Endometrial microvascular endothelial cells (primary cell): Measurements from ENCODE around the gene PITX3. TPM values are rescaled to one million over a fixed set of nuclear protein-coding genes. Genes with fewer than 3 reads are reported as not detected.
"Not testable (repeated sequence)": the region's sequence is repeated elsewhere in the genome, so short reads cannot be mapped to it uniquely, and the experiment has no call there.

Experiments
- in situ Hi-C: cut with HindIII; loops from 2 replicates; pipeline ENCODE4 v1.10.0; 2017; ENCODE audit warnings: low sequenced_read_pairs, low pct_unique_long_range_greater_than_20kb; ENCODE audit errors: inconsistent ontology term
- total RNA-seq: library from RNA; depleted of rRNA; stranded (reverse); fragments of >200 nt; gene quantifications from one replicate; pipeline ENCODE4 v1.2.3, GENCODE V29; 2015; ENCODE audit errors: inconsistent ontology term

Gene PITX3
- total RNA-seq, 1 donor from 2014 or later: not detected

GRCh38 chr10:102262744-102263370 lies 21.5 kb upstream of the PITX3 start:
- in situ Hi-C loops: loop anchor here (5.0 kb wide), 1 partner anchor 36 kb away; the partner anchor contains the start of gene ELOVL3

GRCh38 chr10:102261842-102262241 lies 20.5 kb upstream of the PITX3 start:
- in situ Hi-C loops: loop anchor here (5.0 kb wide), 1 partner anchor 35 kb away; the partner anchor contains the start of gene ELOVL3

- in situ Hi-C loops: loop anchor here (5.0 kb wide), 1 partner anchor 34 kb away; the partner anchor contains the start of gene ELOVL3
These were observed 19.9 kb upstream of the PITX3 start for GRCh38 chr10:102261196-102261595.

GRCh38 chr10:102255404-102255803 lies 14.1 kb upstream of the PITX3 start:
- in situ Hi-C loops: no loop called here

GRCh38 chr10:102254426-102254825 lies 13.1 kb upstream of the PITX3 start:
- in situ Hi-C loops: no loop called here

- in situ Hi-C loops: not testable (repeated sequence)
These were observed 11.2 kb upstream of the PITX3 start for GRCh38 chr10:102252508-102252907.

- in situ Hi-C loops: no loop called here
These were observed 6.4 kb upstream of the PITX3 start for GRCh38 chr10:102247734-102248133.

- in situ Hi-C loops: no loop called here
These were observed 4.9 kb upstream of the PITX3 start for GRCh38 chr10:102246261-102246660.

GRCh38 chr10:102245932-102246251 lies 4.6 kb upstream of the PITX3 start:
- in situ Hi-C loops: no loop called here

GRCh38 chr10:102245082-102245931 lies 4.0 kb upstream of the PITX3 start, which contains the start of gene GBF1:
TSS of gene GBF1 (plus strand) at chr10:102245532. CDS start at chr10:102258939, 13,407 bp downstream.
- in situ Hi-C loops: no loop called here

- in situ Hi-C loops: no loop called here
These were observed 2.0 kb upstream of the PITX3 start for GRCh38 chr10:102243309-102243708.

GRCh38 chr10:102242118-102242485 lies 790 bp upstream of the PITX3 start:
- in situ Hi-C loops: no loop called here

GRCh38 chr10:102241032-102241443 lies 274 bp downstream of the PITX3 start:
- in situ Hi-C loops: no loop called here

- in situ Hi-C loops: no loop called here
These were observed 763 bp downstream of the PITX3 start for GRCh38 chr10:102240467-102241031.

- in situ Hi-C loops: no loop called here
These were observed 3.5 kb downstream of the PITX3 start for GRCh38 chr10:102237711-102238252.

GRCh38 chr10:102236006-102236405 lies 5.3 kb downstream of the PITX3 start:
- in situ Hi-C loops: no loop called here

GRCh38 chr10:102235598-102235920 lies 5.8 kb downstream of the PITX3 start:
- in situ Hi-C loops: no loop called here

GRCh38 chr10:102234888-102235597 lies 6.3 kb downstream of the PITX3 start:
- in situ Hi-C loops: no loop called here

GRCh38 chr10:102233997-102234396 lies 7.3 kb downstream of the PITX3 start:
- in situ Hi-C loops: no loop called here
